ENCODE data around the gene RHOB. TPM values are rescaled to one million over a fixed set of nuclear protein-coding genes. Genes with fewer than 3 reads are reported as not detected.

Gene RHOB
- total RNA-seq (2022; extraction: Qiagen RNA extraction; ENCODE audit: low read depth), result 125 to 228 TPM (median 207 TPM) in 5 replicates

GRCh38 chr2:20446917-20447436, at the start of gene RHOB:
RHOB (plus strand) TSS chr2:20447074; CDS start chr2:20447466, 392 bp downstream.

Other genes with a start within 250 kb of the RHOB start
- 151 to 223 TPM (median 171 TPM) in 5 replicates for gene SDC1, start 221.9 kb upstream of the RHOB start, total RNA-seq (2022; extraction: Qiagen RNA extraction; ENCODE audit: low read depth)
- gene PUM2, start 96.2 kb upstream of the RHOB start, total RNA-seq (2022; extraction: Qiagen RNA extraction; ENCODE audit: low read depth), result 28.1 to 45.3 TPM (median 42.9 TPM) in 5 replicates
- gene HS1BP3, start 204.0 kb downstream of the RHOB start, total RNA-seq (2022; extraction: Qiagen RNA extraction; ENCODE audit: low read depth), result 34.0 to 43.2 TPM (median 39.4 TPM) in 5 replicates
- gene GDF7, start 220.1 kb downstream of the RHOB start, total RNA-seq (2022; extraction: Qiagen RNA extraction; ENCODE audit: low read depth), result 0.03 to 0.06 TPM (median 0.04 TPM) in 5 replicates